ENCODE data around the gene DDI2.

Gene DDI2

GRCh38 chr1:15657021-15657420 is 39.8 kb downstream of the DDI2 start:
- DNase-seq (ENCODE audit: low read depth in 1 of 2, low spot score in 1 of 2), result no peak
- in situ Hi-C loops (cut with HindIII; ENCODE audit: low pct_unique_long_range_greater_than_20kb, low sequenced_read_pairs), result no loop called here
- no peak for TF ChIP-seq JUND (IDR thresholded peaks at IDR 0.05; ENCODE audit: low read depth)

GRCh38 chr1:15660151-15660550 is 42.9 kb downstream of the DDI2 start:
- in situ Hi-C loops (cut with HindIII; ENCODE audit: low pct_unique_long_range_greater_than_20kb, low sequenced_read_pairs), result no loop called here
- no peak for TF ChIP-seq JUND (IDR thresholded peaks at IDR 0.05; ENCODE audit: low read depth)
- DNase-seq (ENCODE audit: low read depth in 1 of 2, low spot score in 1 of 2), result no peak

- no peak for DNase-seq (ENCODE audit: low read depth in 1 of 2, low spot score in 1 of 2)
- TF ChIP-seq JUND (IDR thresholded peaks at IDR 0.05; ENCODE audit: low read depth), result no peak
- in situ Hi-C loops (cut with HindIII; ENCODE audit: low pct_unique_long_range_greater_than_20kb, low sequenced_read_pairs), result no loop called here
Measured at GRCh38 chr1:15662477-15662876, 45.2 kb downstream of the DDI2 start.

- no peak for TF ChIP-seq JUND (IDR thresholded peaks at IDR 0.05; ENCODE audit: low read depth)
- DNase-seq (ENCODE audit: low read depth in 1 of 2, low spot score in 1 of 2), result no peak
- in situ Hi-C loops (cut with HindIII; ENCODE audit: low pct_unique_long_range_greater_than_20kb, low sequenced_read_pairs), result no loop called here
Measured at GRCh38 chr1:15663925-15664324, 46.7 kb downstream of the DDI2 start.

GRCh38 chr1:15667362-15667761 is 50.1 kb downstream of the DDI2 start:
- in situ Hi-C loops (cut with HindIII; ENCODE audit: low pct_unique_long_range_greater_than_20kb, low sequenced_read_pairs), result no loop called here
- TF ChIP-seq JUND (IDR thresholded peaks at IDR 0.05; ENCODE audit: low read depth), result no peak
- no peak for DNase-seq (ENCODE audit: low read depth in 1 of 2, low spot score in 1 of 2)

- no peak for TF ChIP-seq JUND (IDR thresholded peaks at IDR 0.05; ENCODE audit: low read depth)
- in situ Hi-C loops (cut with HindIII; ENCODE audit: low pct_unique_long_range_greater_than_20kb, low sequenced_read_pairs), result no loop called here
- DNase-seq (ENCODE audit: low read depth in 1 of 2, low spot score in 1 of 2), result no peak
Measured at GRCh38 chr1:15668089-15668754, 51.0 kb downstream of the DDI2 start.

- in situ Hi-C loops (cut with HindIII; ENCODE audit: low pct_unique_long_range_greater_than_20kb, low sequenced_read_pairs), result no loop called here
- no peak for TF ChIP-seq JUND (IDR thresholded peaks at IDR 0.05; ENCODE audit: low read depth)
Measured at GRCh38 chr1:15669074-15669473, 51.8 kb downstream of the DDI2 start.

GRCh38 chr1:15669864-15670263 is 52.6 kb downstream of the DDI2 start:
- TF ChIP-seq JUND (IDR thresholded peaks at IDR 0.05; ENCODE audit: low read depth), result no peak
- in situ Hi-C loops (cut with HindIII; ENCODE audit: low pct_unique_long_range_greater_than_20kb, low sequenced_read_pairs), result no loop called here
- no peak for DNase-seq (ENCODE audit: low read depth in 1 of 2, low spot score in 1 of 2)

More at GRCh38 chr1:15669074-15669473, 51.8 kb downstream of the DDI2 start:
- DNase-seq (ENCODE audit: low read depth in 1 of 2, low spot score in 1 of 2), result no peak

- TF ChIP-seq JUND (IDR thresholded peaks at IDR 0.05; ENCODE audit: low read depth), result no peak
- no peak for DNase-seq (ENCODE audit: low read depth in 1 of 2, low spot score in 1 of 2)
- in situ Hi-C loops (cut with HindIII; ENCODE audit: low pct_unique_long_range_greater_than_20kb, low sequenced_read_pairs), result no loop called here
Measured at GRCh38 chr1:15671430-15671829, 54.2 kb downstream of the DDI2 start.

GRCh38 chr1:15674386-15675159 is 57.3 kb downstream of the DDI2 start:
- no peak for DNase-seq (ENCODE audit: low read depth in 1 of 2, low spot score in 1 of 2)
- in situ Hi-C loops (cut with HindIII; ENCODE audit: low pct_unique_long_range_greater_than_20kb, low sequenced_read_pairs), result no loop called here
- TF ChIP-seq JUND (IDR thresholded peaks at IDR 0.05; ENCODE audit: low read depth), result no peak

- in situ Hi-C loops (cut with HindIII; ENCODE audit: low pct_unique_long_range_greater_than_20kb, low sequenced_read_pairs), result no loop called here
- no peak for DNase-seq (ENCODE audit: low read depth in 1 of 2, low spot score in 1 of 2)
Measured at GRCh38 chr1:15676010-15676409, 58.8 kb downstream of the DDI2 start.

GRCh38 chr1:15676688-15677661 is 59.7 kb downstream of the DDI2 start:
- DNase-seq (ENCODE audit: low read depth in 1 of 2, low spot score in 1 of 2), result no peak
- in situ Hi-C loops (cut with HindIII; ENCODE audit: low pct_unique_long_range_greater_than_20kb, low sequenced_read_pairs), result no loop called here
- no peak for TF ChIP-seq JUND (IDR thresholded peaks at IDR 0.05; ENCODE audit: low read depth)

More at GRCh38 chr1:15676010-15676409, 58.8 kb downstream of the DDI2 start:
- TF ChIP-seq JUND (IDR thresholded peaks at IDR 0.05; ENCODE audit: low read depth), result no peak
